HG02884 (cell line): ENCODE data around the gene MUC4.

Source experiments
- ATAC-seq: cut with Tn5 transposase; IDR thresholded peaks from one replicate; pipeline ENCODE4 v1.9.1; 2021; ENCODE audit warnings: mild to moderate bottlenecking, moderate library complexity; ENCODE audit not compliant: unreplicated experiment

MUC4 gene, protein sequence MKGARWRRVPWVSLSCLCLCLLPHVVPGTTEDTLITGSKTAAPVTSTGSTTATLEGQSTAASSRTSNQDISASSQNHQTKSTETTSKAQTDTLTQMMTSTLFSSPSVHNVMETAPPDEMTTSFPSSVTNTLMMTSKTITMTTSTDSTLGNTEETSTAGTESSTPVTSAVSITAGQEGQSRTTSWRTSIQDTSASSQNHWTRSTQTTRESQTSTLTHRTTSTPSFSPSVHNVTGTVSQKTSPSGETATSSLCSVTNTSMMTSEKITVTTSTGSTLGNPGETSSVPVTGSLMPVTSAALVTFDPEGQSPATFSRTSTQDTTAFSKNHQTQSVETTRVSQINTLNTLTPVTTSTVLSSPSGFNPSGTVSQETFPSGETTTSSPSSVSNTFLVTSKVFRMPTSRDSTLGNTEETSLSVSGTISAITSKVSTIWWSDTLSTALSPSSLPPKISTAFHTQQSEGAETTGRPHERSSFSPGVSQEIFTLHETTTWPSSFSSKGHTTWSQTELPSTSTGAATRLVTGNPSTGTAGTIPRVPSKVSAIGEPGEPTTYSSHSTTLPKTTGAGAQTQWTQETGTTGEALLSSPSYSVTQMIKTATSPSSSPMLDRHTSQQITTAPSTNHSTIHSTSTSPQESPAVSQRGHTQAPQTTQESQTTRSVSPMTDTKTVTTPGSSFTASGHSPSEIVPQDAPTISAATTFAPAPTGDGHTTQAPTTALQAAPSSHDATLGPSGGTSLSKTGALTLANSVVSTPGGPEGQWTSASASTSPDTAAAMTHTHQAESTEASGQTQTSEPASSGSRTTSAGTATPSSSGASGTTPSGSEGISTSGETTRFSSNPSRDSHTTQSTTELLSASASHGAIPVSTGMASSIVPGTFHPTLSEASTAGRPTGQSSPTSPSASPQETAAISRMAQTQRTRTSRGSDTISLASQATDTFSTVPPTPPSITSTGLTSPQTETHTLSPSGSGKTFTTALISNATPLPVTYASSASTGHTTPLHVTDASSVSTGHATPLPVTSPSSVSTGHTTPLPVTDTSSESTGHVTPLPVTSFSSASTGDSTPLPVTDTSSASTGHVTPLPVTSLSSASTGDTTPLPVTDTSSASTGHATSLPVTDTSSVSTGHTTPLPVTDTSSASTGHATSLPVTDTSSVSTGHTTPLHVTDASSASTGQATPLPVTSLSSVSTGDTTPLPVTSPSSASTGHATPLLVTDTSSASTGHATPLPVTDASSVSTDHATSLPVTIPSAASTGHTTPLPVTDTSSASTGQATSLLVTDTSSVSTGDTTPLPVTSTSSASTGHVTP (N-terminal part only)

DNA sequence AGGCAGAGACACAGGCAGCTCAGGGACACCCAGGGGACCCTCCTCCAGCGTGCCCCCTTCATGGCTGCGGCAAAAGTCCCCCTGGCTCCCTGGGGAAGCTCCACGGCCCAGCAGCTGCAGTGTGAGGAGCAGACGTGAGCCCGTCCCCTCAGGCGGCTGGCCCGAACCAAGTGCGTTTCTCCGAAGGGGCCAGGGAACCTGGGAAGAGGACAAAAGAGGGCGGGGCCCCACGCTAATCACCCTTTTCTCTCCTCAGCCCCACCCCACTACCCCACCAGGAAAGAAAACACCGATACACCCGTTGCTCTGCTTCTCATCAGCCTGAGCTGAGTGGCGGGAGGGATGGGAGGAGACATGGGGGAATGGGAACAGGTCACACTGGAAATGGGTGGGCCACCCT lies at the start of gene MUC4:
TSS of gene MUC4 (minus strand) at position 174 of the 400 bp plus-strand sequence. CDS start at position 62, 112 bp downstream.
- no peak for ATAC-seq

DNA sequence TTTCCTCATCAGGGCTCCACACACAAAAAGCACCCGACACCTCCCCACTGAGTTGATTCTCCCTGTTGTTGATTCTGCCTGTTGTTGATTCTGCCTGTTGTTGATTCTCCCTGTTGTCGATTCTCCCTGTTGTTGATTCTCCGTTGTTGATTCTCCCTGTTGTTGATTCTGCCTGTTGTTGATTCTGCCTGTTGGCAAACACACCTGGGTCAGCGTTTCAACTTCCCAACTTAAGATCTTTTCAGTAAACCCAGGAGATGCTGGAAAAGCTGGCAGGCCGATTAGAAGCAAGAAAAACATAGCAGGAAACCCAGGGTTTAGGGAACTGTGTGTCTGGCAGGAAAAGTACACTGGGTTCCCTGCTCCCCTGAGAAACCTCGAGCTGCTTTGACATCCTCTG lies 48.7 kb upstream of the MUC4 start:
- ATAC-seq: no peak

DNA sequence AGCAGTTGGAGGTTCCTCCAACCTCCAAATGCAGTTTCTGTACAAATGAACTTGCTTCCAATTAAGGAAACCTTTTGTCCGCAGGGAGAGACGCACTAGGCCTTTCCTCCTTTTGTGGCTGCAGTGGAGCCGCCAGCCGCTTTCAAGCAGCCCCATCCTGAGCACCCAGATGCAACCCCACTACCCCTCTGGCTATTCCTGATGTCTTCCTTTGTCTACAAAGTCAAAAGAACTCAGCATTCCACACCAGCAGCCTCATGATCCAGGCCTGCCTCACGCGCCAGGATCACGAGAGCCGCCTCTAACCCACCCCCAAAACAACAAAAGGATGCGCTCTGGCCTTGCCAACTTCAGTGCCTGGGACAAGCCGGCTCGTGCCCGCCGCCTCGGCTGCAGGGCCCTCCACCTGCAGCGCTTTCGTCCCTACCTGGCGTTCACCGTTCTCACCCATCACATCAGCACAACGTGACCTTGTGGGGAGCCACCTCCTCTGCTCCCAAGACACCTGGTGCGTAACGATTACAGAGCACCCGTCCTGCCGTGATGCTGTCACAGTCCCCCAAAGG lies 48.2 kb upstream of the MUC4 start:
- ATAC-seq: no peak

DNA sequence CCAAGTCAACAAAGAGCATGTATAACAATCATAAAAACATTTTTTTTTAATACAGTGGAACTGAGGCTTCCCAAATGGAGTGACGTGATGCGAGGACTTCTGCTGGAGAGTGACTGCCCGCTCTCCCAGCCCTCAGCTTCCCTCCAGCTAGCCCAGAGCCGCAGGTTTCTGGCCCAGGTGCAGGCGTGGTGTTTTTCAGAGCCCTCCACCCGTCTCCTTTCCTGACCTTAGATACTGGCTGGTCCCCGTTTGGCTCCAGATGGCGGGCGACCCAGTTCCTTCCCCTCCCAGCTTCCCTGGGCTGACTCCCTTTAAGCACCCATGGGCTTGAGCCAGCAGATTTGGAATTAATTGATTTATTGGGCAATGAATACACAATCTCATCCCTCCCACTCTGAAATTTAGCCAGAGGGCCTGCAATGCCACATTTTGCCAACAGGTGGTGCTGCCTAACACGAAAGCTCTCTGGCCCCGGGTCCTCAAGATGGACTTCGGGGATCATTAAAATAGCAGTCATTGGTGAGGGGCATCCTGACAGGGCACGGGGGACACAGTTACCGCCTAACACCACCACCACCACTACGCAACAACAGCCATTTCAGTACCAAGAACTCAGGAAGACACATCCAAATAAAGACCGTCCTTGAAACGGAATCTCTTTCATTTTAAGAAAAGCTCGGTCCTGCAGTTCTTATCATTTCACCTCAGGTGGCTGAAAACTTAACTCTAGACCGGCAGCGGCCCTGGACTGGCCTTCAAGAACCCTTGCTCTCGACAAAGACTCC lies 47.5 kb upstream of the MUC4 start:
- ATAC-seq: no peak

DNA sequence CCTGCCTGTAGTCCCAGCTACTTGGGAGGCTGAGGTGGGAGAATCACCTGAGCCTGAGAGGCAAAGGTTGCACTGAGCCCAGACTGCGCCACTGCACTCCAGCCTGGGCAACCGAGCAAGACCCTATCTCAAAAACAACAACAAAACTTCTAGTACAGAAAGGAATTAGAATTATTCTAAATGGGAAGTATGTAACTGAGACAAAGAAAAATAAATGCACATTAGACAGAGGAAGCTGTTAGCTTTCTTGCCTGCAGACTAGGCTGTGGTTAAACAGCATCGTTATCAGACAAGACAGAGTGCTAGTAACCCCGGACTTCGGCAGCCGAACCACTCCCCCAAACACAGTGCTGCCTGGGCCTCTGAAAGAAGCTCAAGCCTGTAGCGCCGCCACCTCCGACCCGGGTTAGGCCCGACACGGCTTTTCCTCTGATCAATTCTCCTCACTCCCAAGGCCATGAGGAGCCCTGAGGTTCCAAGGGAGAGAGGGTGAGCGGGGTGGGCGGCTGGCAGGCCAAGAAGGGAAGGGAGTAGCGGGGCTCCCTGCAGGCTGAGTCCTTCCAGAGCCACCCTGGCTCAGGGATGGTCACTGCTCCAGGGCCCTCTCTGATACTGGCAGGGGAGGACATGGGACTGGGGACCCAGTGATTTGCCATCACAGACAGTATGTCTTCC lies 44.8 kb upstream of the MUC4 start:
- ATAC-seq: no peak

DNA sequence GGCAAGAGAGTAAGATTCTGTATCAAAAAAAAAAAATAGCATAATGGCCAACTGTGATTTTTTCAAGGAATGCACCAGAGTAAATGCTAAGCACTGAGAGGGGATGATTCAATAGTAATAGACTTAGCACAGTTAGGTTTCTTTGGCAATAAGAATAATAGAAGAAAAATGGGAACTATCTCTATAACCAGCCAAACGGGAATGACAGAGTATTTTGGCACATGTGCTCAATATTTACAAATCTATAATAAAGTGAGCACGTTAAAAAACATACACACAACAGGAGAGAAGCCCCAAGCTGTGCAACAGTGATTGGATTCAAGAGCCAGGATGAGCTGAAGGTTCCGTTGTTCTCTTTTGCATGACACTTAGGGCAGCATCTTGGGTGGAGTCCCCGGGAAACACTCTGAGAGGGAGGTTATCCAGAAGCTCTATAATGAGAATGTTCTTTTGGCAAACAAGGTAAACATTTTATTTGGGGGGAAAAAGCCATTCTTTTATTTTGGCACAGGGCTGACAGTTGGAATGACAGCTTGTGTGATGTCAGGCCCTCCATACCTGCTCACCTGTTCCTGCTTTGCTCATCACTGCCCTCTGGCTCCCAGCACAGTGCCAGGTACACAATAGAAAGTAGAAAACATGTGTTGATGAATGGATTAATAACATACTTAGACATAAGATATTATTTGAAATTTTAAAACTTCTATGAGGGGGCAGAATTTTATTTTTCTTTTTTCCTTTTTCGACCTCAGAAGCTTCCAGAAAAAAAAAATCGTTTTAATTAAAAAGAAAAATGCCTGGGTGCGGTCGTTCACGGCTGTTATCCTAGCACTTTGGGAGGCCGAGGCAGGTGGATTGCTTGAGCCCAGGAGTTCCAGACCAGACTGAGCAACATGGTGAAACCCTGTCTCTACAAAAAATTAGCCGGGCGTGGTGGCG lies 44.0 kb upstream of the MUC4 start:
- ATAC-seq: no peak

DNA sequence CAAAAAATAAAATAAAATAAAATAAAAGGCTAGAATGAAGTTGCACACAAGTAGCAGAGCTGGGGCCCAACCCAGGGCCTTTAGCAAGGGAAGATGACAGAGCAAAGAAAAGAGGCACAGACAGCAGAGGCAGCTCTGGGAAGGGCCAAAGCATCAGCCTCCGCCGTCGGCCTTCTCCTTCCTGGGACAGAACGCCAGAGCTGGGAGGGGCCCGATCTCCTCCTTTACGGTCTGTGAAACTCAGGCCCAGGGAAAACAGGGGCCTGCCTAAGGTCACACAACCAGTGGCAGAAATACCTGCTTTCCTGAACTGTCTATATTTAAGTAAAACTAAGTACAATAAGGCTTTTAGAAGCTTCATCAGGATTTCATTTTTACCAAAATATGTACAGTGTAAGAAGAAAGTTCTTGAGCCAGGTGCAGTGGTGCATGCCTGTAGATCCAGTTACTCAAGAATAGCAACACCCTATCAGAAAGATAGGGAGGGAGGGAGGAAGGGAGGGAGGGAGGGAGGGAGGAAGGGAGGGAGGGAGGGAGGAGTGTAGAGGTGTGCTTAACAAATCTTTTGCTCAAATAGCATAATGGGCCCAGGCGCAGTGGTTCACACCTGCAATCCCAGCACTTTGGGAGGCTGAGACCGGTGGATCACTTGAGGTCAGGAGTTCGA lies 43.0 kb upstream of the MUC4 start:
- no peak for ATAC-seq

DNA sequence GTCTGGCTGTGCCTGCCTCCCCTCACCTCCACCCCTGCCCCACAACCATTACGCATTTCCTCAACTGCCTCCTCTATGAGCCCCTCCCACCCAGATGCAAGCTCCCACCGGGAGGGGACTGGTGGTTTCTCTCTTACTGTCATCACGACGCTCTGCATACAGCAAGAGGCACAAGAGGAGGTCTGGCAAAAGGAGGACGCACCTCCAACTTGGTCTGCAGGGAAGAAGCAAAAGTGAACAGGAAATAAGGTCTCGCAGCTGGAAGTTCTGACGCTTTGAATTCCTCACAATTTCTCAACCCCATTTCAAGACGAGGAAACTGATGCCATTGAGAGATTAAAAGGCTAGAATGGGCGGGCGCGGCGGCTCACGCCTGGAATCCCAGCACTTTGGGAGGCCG lies 42.3 kb upstream of the MUC4 start:
- ATAC-seq: no peak

DNA sequence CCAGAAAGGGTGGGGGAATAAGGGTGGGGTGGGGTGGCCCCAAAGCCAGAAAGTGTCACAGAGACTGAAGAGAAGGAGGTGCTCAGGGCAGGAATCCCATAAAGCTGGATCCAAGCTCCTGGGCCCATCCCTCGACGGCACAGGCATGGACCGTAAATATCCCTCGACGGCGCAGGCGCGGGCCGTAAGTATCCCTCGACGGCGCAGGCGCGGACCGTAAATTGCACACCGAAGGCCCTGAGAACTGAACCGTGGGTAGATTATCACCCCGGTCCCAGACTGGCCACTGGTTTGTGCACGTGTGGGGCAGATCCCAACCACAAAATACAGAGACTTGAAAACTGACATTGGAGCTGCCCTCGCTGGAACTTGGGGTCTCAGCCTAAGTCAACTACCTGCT lies 41.3 kb upstream of the MUC4 start:
- no peak for ATAC-seq

DNA sequence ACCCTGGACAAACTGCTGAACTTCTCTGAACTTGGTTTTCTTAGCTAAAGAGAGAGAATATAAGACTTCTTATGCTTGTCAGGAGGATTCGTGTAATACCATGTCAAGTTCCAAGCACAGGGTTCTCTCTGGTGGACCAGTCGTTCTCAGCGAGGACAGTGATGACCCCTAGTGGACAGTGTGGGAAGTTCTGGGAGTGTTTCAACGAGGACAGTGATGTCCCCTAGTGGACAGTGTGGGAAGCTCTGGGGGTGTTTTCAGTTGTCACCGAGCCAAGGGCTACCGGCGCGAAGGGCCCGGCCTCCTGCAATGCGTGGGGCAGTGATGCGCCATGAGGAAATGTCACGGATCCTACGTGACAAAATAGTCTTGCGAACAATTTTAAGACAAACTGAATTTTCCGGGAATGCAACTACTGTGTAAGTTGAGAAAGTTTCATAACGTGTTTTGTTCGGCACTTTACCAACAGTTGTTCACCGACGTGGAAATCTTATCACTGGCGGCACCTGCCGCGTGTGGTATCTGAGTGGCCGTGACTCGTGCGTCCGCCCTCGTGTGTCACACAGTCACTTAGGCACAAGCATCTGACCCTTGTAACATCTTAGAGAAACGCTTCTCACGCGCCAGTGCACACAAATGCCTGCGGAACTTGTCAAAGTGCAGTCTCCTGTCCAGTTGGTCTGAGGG lies 39.3 kb upstream of the MUC4 start:
- ATAC-seq: peak; percentile 87

DNA sequence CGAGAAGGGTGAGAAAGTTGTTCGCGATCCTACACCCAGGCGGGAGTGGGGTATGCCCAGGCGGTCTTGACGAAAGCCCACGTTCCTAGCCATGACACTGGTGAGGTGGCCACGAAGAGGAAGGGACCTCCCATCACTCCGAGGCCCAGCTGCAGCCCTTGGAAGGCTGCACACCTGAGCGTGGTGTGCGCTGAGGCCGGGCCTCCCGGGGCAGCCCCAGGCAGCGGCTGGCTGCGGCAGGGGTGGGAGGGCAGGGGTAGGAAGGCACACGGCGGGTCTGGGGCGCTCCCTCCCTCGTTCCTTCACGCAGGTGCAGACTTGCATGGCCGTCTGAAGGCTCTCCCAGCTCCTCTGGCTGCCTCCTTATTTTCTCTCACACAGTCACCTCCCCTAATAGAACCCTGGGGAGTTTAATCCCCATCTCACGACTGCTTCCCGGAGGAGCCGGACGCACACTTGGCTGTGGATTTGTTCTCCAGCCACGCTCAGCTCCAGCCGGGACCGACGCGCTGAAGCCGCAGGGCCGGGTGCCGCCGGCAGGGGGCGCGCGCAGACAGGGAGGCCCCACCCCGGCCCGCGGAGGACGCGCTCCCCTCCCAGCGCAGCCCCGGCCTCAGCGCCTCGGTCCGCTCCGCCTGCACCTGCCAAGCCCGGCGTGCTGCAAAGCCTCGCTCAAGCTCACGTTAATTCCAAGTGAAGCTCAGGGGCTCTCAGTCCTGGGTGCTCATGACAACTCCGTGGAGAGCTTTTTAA lies 37.8 kb upstream of the MUC4 start:
- ATAC-seq: no peak

DNA sequence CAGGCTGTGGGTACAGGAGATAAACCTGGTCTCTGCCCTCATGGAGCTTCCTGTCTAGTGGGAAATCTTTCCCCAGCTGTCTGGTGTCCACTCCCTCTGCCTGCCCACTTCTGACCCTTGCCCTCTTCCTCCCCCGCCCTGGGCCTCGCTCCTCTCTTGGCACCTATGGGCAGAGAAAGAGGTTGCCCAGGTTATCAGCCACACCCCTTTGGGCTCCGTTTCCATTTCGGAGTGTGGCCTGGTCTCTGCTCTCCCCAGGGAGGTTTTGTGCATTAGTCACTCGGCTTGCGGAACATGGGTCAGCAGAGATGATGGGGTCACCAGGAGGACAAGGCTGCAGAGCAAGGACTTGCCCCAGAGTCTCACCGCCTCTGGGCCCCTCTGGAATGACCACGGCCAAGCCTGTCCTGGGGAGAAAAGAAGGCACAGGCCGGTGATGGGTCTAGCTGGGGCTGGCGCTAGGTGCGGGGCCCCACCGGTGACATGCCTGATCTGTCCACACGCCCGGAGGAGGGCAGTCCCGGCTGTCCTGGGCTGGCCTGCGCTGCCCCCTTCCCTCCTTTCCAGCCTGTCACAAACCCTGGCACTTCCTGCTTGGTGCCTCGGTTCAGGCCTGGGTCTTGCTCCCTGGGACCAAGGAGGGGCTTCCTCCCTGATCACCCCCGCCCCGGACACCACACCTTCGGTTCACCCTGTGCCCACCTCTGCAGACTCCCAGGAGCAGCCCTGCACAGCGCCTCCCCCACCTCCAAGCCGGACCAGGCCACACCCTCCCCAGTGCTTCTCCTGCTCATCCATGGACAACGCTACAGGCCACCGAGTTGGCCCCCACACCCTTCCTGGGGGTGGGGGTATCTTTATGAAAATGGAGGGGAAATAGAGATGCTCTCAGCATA lies 35.6 kb upstream of the MUC4 start:
- no peak for ATAC-seq

DNA sequence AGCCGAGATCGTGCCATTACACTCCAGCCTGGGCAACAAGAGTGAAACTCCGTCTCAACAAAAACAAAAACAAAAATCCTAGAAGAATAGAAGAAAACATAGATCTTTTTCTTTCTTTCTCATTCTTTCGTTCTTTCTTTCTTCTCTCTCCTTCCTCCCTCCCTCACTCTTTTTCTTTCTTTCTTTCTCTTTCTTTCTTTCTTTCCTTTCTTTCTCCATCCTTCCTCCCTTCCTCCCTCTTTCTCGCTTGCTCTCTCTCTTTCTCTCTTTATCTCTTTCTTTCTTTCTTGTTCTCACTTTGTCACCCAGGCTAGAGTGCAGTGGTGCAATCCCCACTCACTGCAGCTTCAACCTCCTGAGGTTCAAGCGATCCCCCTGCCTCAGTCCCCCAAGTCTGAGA lies 33.8 kb upstream of the MUC4 start:
- no peak for ATAC-seq

DNA sequence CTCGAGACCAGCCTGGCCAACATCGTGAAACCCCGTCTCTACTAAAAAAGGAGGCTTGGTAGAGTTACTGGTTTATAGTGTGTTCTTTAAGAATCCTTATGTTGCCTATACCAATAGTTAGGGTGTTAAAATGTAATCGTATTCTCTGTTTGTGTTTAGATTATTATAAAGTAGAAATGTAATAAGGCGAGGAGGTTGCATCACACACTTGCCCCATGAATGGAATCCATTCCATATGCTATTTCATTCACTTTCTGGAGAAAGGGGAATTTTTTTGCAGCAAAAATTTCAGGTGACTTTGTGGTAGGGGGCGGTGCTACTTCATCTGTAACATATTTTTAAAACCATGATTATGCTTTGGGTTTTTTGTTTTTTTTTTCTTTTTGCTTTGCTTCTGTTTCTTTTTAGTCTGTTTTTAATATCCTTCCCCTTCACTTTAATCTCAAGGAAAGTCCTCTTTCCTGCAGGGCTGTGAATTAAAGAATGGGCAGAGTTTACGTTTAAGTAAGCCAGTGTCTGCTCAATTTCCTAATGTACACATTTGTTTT lies 33.0 kb upstream of the MUC4 start:
- ATAC-seq: no peak

DNA sequence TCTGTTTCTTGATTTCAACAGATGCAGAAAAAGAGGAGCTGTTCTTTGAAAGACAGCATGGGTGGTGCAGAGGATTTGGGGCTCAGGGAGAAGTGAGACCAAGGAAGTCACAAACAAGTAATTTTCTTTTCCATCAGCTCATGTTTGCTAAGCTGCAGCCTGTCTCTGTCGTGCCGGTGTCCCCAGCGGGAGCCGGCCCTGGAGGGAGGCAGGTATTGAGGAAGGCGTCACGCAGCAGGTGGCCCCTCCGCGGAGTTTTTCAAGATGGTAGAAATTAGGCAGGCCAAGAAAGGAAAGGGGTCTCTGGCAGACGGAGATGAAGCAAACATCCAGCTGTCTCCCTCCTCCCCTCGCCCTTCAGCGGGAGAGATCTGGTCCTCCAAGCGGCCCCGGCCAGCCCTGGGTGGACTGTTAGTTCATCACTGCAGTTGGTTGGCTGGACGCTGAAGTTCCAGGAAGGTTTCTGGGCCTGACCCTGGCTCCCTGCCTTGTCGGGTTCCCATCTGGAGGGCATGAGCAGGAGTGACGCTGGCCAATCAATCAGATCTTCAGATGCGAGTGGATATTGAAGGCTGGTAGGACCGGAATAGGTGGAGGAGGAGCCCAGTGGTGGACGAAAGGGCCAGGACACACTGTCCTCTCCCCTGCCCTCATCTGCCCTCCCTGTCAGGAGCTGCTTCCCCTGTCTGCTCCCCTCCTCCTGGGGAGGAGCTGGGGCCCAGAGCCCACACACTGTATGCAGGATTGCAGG lies 27.7 kb upstream of the MUC4 start:
- no peak for ATAC-seq
